Measurements from ENCODE around the gene BCAT1. TPM values are rescaled to one million over a fixed set of nuclear protein-coding genes. Genes with fewer than 3 reads are reported as not detected.

BCAT1 gene
- total RNA-seq, 1 experiment from 2014 or later = 0.05 TPM

- in situ Hi-C loops (cut with HindIII; ENCODE audit: low pct_unique_long_range_greater_than_20kb, low sequenced_read_pairs) = no loop called here
- DNase-seq (ENCODE audit: low read depth, low spot score) = no peak
Measured at GRCh38 chr12:24773996-24774395, 174.9 kb downstream of the BCAT1 start.

DNA sequence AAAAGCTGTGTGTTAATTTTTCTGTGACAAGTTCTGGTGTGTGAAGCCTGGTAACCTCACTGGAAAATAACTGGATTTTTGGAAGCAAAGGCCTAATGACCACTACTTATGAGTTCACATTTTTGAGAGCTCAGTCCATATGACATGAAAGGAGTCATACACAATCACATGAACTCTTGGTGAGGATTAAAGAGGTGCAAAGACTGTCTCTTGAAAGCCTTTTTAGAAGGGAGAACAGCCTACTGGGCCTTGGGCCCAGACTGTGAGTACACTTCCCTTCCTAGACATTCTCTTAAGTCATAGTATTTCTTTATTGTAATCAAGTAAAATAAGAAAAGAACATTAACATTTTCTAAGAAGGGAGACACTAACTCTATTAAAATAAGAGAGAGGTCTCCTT lies 176.1 kb downstream of the BCAT1 start:
- in situ Hi-C loops (cut with HindIII; ENCODE audit: low pct_unique_long_range_greater_than_20kb, low sequenced_read_pairs) = no loop called here
- DNase-seq (ENCODE audit: low read depth, low spot score) = no peak

DNA sequence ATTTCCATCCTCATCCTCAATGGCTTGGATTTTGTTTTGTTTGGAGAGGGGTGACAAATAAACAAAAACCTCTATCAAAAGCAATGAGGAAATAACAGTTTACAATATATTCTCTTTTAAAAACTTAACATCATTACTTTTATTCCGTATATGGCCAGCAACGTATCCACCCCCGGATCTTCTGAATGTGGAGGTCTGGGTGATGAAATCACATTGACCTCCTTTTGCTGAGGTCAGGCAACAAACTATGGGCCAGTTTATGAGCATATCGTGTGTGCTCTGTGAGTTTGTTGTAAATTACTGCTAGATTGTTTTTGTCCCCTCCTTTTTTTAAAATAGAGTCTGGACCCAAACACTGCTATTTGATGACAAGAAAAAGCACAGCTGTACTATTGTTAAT lies 178.1 kb downstream of the BCAT1 start:
- in situ Hi-C loops (cut with HindIII; ENCODE audit: low pct_unique_long_range_greater_than_20kb, low sequenced_read_pairs) = no loop called here
- DNase-seq (ENCODE audit: low read depth, low spot score) = no peak

DNA sequence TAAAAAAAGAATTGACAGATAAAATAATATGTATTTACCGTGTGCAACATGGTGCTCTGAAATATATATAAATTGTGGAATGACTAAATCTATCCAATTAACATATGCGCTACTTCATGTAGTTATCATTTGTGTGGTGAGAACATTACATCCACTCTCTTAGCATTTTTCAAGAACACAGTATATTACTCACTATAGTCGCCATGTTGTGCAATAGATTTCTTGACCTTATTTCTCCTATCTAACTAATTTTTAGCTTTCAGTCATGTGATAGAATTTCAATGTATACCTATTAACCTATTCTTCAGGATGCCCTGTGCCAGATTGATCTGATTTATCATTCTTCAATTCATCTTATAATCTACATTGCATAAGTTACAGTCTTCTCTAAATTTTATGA lies 178.6 kb downstream of the BCAT1 start:
- DNase-seq (ENCODE audit: low read depth, low spot score) = no peak
- in situ Hi-C loops (cut with HindIII; ENCODE audit: low pct_unique_long_range_greater_than_20kb, low sequenced_read_pairs) = no loop called here

DNA sequence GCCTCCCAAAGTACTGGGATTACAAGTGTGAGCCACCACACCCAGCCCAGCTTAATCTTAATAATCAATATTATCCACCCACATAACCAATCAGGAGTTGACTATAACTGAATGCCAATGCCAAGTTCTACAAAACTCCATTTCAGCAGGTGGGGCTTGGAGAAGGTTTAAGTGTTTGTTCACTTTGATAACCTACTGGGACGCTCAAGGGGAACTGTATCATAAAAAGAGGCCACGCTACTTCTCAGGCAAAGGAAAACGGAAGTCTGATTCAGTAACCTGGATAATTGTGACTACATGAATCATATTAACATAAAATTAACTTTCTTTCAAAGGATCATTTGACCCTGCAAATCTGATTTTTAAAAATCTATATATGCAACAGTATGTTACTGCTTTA lies 179.2 kb downstream of the BCAT1 start:
- in situ Hi-C loops (cut with HindIII; ENCODE audit: low pct_unique_long_range_greater_than_20kb, low sequenced_read_pairs) = no loop called here

DNA sequence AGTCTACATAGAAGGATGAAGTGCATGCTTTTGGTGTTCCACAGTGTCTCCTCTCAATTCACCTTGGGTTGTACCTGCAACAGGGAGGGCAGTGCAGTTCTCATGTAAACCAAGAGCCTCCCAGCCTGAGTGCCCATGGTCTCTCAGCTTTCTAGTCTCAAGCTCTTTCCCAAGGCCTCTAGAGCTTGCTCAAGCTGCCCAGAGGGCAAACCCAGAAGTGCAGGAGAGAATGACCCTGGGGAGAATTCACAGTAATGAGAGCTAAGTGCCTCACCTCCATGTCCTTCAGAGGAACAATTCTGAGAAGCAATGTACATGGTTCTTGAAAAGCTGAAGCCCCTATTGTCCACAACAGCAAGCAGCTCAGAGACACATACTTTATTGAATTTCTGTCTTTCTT lies 180.5 kb downstream of the BCAT1 start:
- no peak for DNase-seq (ENCODE audit: low read depth, low spot score)
- in situ Hi-C loops (cut with HindIII; ENCODE audit: low pct_unique_long_range_greater_than_20kb, low sequenced_read_pairs) = no loop called here

More for the DNA sequence above, 179.2 kb downstream of the BCAT1 start:
- DNase-seq (ENCODE audit: low read depth, low spot score) = no peak

DNA sequence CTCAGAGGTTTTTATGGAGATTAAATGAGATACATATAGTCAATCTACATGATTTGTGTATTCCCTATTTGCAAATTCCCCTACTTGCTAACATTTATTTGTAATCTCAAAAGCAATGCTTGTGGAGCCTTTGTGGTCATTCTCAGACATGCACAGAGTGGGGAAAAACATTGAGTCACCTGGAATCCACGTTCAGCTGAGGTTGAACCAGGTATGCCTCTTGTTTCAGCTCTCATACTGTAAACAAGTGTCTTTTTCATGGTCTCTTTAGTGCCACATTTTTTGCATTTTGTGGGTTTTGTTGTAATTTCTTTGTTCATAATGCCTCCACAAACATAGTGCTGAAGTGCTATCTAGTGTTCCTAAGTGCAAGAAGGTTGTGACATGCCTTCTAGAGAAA lies 181.9 kb downstream of the BCAT1 start:
- in situ Hi-C loops (cut with HindIII; ENCODE audit: low pct_unique_long_range_greater_than_20kb, low sequenced_read_pairs) = no loop called here
- DNase-seq (ENCODE audit: low read depth, low spot score) = no peak

DNA sequence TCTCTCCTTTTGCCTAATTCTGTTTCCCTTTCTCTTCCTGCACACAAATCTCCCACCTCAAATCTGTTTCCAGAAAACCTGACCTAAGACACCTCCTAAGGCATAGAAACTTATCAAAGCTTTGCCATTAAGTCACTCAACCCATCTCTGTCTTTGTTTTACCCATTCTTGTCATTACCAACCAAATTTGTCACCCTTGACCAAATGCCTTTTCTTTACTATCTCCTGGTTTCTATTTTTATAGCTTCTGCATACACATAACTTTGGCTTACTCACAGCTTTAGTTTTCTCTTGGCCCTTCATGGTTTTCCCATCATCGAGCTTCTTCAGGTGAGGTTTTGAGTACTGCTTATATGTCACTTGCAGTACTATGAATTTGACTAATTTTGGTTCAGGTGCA lies 184.2 kb downstream of the BCAT1 start:
- in situ Hi-C loops (cut with HindIII; ENCODE audit: low pct_unique_long_range_greater_than_20kb, low sequenced_read_pairs) = no loop called here
- no peak for DNase-seq (ENCODE audit: low read depth, low spot score)

- no peak for DNase-seq (ENCODE audit: low read depth, low spot score)
- in situ Hi-C loops (cut with HindIII; ENCODE audit: low pct_unique_long_range_greater_than_20kb, low sequenced_read_pairs) = no loop called here
Measured at GRCh38 chr12:24760606-24761378, 188.1 kb downstream of the BCAT1 start.

- DNase-seq (ENCODE audit: low read depth, low spot score) = peak; percentile 91
- in situ Hi-C loops (cut with HindIII; ENCODE audit: low pct_unique_long_range_greater_than_20kb, low sequenced_read_pairs) = no loop called here
Measured at GRCh38 chr12:24760162-24760561, 188.7 kb downstream of the BCAT1 start.

Other genes with a start within 250 kb of the BCAT1 start
- gene DNAI7, start 246.1 kb upstream of the BCAT1 start, total RNA-seq (2014; rRNA removed; shearing (Covaris generic)) = 0.21 TPM in 1 of 2 replicates, not detected in the other
- 25.0 and 25.9 TPM in 2 replicates for gene ETFRF1, start 246.1 kb upstream of the BCAT1 start, total RNA-seq (2014; rRNA removed; shearing (Covaris generic))